Measurements from ENCODE around the gene ABCC4.

The ABCC4 gene

GRCh38 chr13:94992036-94992960 lies 309.0 kb downstream of the ABCC4 start:
- DNase-seq (ENCODE audit: low spot score) = no peak

- DNase-seq (ENCODE audit: low spot score) = no peak
Observed at GRCh38 chr13:94988654-94989053, 312.6 kb downstream of the ABCC4 start.

- DNase-seq (ENCODE audit: low spot score) = no peak
Observed at GRCh38 chr13:94987869-94988268, 313.4 kb downstream of the ABCC4 start.

GRCh38 chr13:94987081-94987480 lies 314.2 kb downstream of the ABCC4 start:
- no peak for DNase-seq (ENCODE audit: low spot score)

GRCh38 chr13:94984958-94985357 lies 316.3 kb downstream of the ABCC4 start:
- DNase-seq (ENCODE audit: low spot score) = no peak

- DNase-seq (ENCODE audit: low spot score) = no peak
Observed at GRCh38 chr13:94978516-94978915, 322.7 kb downstream of the ABCC4 start.

GRCh38 chr13:94974015-94974951 lies 327.0 kb downstream of the ABCC4 start:
- no peak for DNase-seq (ENCODE audit: low spot score)

GRCh38 chr13:94972262-94972661 lies 329.0 kb downstream of the ABCC4 start:
- no peak for DNase-seq (ENCODE audit: low spot score)
